ENCODE data around the gene ABCA9. TPM values are rescaled to one million over a fixed set of nuclear protein-coding genes. Genes with fewer than 3 reads are reported as not detected.

The ABCA9 gene, protein sequence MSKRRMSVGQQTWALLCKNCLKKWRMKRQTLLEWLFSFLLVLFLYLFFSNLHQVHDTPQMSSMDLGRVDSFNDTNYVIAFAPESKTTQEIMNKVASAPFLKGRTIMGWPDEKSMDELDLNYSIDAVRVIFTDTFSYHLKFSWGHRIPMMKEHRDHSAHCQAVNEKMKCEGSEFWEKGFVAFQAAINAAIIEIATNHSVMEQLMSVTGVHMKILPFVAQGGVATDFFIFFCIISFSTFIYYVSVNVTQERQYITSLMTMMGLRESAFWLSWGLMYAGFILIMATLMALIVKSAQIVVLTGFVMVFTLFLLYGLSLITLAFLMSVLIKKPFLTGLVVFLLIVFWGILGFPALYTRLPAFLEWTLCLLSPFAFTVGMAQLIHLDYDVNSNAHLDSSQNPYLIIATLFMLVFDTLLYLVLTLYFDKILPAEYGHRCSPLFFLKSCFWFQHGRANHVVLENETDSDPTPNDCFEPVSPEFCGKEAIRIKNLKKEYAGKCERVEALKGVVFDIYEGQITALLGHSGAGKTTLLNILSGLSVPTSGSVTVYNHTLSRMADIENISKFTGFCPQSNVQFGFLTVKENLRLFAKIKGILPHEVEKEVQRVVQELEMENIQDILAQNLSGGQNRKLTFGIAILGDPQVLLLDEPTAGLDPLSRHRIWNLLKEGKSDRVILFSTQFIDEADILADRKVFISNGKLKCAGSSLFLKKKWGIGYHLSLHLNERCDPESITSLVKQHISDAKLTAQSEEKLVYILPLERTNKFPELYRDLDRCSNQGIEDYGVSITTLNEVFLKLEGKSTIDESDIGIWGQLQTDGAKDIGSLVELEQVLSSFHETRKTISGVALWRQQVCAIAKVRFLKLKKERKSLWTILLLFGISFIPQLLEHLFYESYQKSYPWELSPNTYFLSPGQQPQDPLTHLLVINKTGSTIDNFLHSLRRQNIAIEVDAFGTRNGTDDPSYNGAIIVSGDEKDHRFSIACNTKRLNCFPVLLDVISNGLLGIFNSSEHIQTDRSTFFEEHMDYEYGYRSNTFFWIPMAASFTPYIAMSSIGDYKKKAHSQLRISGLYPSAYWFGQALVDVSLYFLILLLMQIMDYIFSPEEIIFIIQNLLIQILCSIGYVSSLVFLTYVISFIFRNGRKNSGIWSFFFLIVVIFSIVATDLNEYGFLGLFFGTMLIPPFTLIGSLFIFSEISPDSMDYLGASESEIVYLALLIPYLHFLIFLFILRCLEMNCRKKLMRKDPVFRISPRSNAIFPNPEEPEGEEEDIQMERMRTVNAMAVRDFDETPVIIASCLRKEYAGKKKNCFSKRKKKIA (N-terminal part only)
- total RNA-seq (ENCODE audit: low replicate concordance): 0.03 and 0.13 TPM in 2 replicates

DNA sequence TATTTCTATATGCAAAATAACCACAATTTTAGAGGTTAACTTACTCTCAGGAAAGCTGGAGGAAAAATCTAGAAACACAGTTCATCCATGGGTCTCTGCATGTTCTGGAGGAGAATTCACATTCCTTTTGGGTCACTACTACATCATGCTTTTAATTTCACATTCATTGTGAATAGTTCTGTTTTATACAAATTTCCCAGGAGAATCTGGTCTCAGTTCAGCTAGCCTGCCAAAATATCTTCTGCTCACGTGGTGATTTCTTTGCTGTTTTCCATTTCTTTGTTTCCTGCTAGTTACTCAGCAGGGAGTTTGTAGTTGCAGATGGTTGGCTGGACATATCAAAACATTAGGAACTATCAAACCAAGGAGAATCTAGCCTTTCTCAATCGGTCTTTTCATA lies at the start of gene ABCA9:
Gene ABCA9 (minus strand): TSS at position 106 of the 400 bp plus-strand sequence. CDS start 9,801 bp downstream, outside the sequence.
- no peaks in the 10 kb centered on the region for H3K4me1 ChIP-seq
- no peaks in the 10 kb centered on the region for H3K9me3 ChIP-seq (ENCODE audit: low read depth)
- no peaks in the 10 kb centered on the region for H3K36me3 ChIP-seq
- peaks cover 10% of the 10 kb centered on the region for H3K9me3 Mint-ChIP-seq
- peaks cover 9% of the 10 kb centered on the region for H3K36me3 Mint-ChIP-seq
- no peak for TF ChIP-seq EZH2phosphoT487 (IDR thresholded peaks at IDR 0.05)
- TF ChIP-seq, protein P1, sequence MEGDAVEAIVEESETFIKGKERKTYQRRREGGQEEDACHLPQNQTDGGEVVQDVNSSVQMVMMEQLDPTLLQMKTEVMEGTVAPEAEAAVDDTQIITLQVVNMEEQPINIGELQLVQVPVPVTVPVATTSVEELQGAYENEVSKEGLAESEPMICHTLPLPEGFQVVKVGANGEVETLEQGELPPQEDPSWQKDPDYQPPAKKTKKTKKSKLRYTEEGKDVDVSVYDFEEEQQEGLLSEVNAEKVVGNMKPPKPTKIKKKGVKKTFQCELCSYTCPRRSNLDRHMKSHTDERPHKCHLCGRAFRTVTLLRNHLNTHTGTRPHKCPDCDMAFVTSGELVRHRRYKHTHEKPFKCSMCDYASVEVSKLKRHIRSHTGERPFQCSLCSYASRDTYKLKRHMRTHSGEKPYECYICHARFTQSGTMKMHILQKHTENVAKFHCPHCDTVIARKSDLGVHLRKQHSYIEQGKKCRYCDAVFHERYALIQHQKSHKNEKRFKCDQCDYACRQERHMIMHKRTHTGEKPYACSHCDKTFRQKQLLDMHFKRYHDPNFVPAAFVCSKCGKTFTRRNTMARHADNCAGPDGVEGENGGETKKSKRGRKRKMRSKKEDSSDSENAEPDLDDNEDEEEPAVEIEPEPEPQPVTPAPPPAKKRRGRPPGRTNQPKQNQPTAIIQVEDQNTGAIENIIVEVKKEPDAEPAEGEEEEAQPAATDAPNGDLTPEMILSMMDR (IDR thresholded peaks at IDR 0.05): no peak
- TF ChIP-seq EZH2 (IDR thresholded peaks at IDR 0.05): no peak
- no peak within 1 kb of the TSS for H3K4me3 Mint-ChIP-seq
- H3K27ac Mint-ChIP-seq: peak within 1 kb of the TSS; percentile 22
- no peak within 1 kb of the TSS for H3K9ac ChIP-seq
- H3K4me3 ChIP-seq: no peak within 1 kb of the TSS
- H3K79me2 ChIP-seq (ENCODE audit: low read depth): no peaks in the 10 kb centered on the region
- H4K20me1 ChIP-seq (ENCODE audit: low read depth): no peaks in the 10 kb centered on the region
- H3K27me3 Mint-ChIP-seq (ENCODE audit: insufficient read depth, low read depth): no peaks in the 10 kb centered on the region
- H3F3A ChIP-seq (ENCODE audit: low read depth): no peaks in the 10 kb centered on the region
- no peak within 1 kb of the TSS for H2AFZ ChIP-seq (replicated peaks)
- no peak for DNase-seq (ENCODE audit: low spot score)
- H3K27ac ChIP-seq: no peak within 1 kb of the TSS
- H3K27me3 ChIP-seq: no peaks in the 10 kb centered on the region
- peaks cover 30% of the 10 kb centered on the region for H3K4me1 Mint-ChIP-seq
- H3K4me2 ChIP-seq: no peak within 1 kb of the TSS

DNA sequence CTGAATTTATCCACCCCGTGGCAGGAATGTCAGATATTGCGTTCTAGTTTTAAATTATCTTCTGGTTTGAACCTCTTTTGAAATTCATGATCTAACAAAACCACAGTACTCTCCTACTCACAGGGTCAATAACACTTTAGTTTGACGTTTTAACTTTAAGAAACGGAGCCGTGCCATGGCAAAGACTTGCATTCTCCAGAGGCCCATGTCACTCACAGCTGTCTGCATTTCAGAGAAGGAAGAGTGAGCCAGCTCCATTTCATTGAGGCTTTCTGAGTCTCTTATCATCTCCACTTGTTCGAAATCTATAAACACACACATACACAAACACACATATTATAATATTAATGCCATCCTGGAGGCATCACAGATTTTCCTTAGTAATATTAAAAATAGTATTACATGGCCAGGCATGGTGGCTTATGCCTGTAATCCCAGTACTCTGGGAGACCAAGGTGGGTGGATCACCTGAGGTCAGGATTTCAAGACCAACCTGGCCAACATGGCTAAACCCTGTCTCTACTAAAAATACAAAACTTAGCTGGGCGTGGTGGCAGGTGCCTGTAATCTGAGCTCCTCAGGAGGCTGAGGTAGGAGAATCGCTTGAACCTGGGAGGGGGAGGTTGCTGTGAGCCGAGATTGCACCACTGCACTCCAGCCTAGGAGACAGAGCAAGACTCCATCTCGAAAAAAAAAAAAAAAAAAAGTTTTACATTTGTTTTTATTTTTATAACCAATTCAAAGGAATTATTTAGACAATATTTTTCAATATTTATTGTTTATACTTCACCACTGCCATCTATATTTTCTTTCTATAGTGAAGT lies 45.4 kb upstream of the ABCA9 start:
- no peaks in the 10 kb centered on the region for H3K9me3 Mint-ChIP-seq
- Histone ChIP-seq H2AFZ (replicated peaks) (no peak overlapping the region), H3K27me3 (no peaks in the 10 kb centered on the region), H3K4me3 (no peak overlapping the region), H3F3A (ENCODE audit: low read depth) (no peaks in the 10 kb centered on the region), H3K9ac (no peak overlapping the region), H3K9me3 (ENCODE audit: low read depth) (no peaks in the 10 kb centered on the region), H4K20me1 (ENCODE audit: low read depth) (no peaks in the 10 kb centered on the region), H3K27ac (no peak overlapping the region), H3K79me2 (ENCODE audit: low read depth) (no peaks in the 10 kb centered on the region), H3K36me3 (no peaks in the 10 kb centered on the region), H3K4me2 (no peak overlapping the region), H3K4me1 (peaks cover 5% of the 10 kb centered on the region)
- TF ChIP-seq EZH2phosphoT487 (IDR thresholded peaks at IDR 0.05) (no peak), EZH2 (IDR thresholded peaks at IDR 0.05) (no peak)
- TF ChIP-seq, protein P1 (IDR thresholded peaks at IDR 0.05): no peak
- no peaks in the 10 kb centered on the region for H3K36me3 Mint-ChIP-seq
- H3K4me1 Mint-ChIP-seq: no peaks in the 10 kb centered on the region
- H3K27ac Mint-ChIP-seq: no peak overlapping the region
- no peak overlapping the region for H3K4me3 Mint-ChIP-seq
- H3K27me3 Mint-ChIP-seq (ENCODE audit: insufficient read depth, low read depth): no peaks in the 10 kb centered on the region
- no peak for DNase-seq (ENCODE audit: low spot score)
